Ishikawa (cell line): Measurements from ENCODE around the gene RPL14.

Experiments used
- CEBPB ChIP-seq: IDR thresholded peaks from 2 replicates; pipeline ENCODE4 v1.6.1; 2012
- EGR1 ChIP-seq: IDR thresholded peaks from 2 replicates; pipeline ENCODE4 v1.6.1; 2012
- EP300 ChIP-seq: IDR thresholded peaks from 2 replicates; pipeline ENCODE4 v1.6.1; 2012; ENCODE audit warnings: borderline replicate concordance
- FOXM1 ChIP-seq: IDR thresholded peaks from 2 replicates; pipeline ENCODE4 v1.6.1; 2012; ENCODE audit warnings: low read depth, borderline replicate concordance
- NFIC ChIP-seq: IDR thresholded peaks from 2 replicates; pipeline ENCODE4 v1.6.1; 2012
- RAD21 ChIP-seq: IDR thresholded peaks from 2 replicates; pipeline ENCODE4 v1.6.1; 2012; ENCODE audit warnings: low read depth
- REST ChIP-seq: IDR thresholded peaks from 2 replicates; pipeline ENCODE4 v1.6.1; 2012; ENCODE audit warnings: low read depth, mild to moderate bottlenecking
- TAF1 ChIP-seq: IDR thresholded peaks from 2 replicates; pipeline ENCODE4 v1.6.1; 2012; ENCODE audit warnings: low read depth, mild to moderate bottlenecking
- TCF12 ChIP-seq: IDR thresholded peaks from 2 replicates; pipeline ENCODE4 v1.6.1; 2012; ENCODE audit warnings: low read depth
- TEAD4 ChIP-seq: IDR thresholded peaks from 2 replicates; pipeline ENCODE4 v1.6.1; 2012
- USF1 ChIP-seq: IDR thresholded peaks from 2 replicates; pipeline ENCODE4 v1.6.1; 2012
- YY1 ChIP-seq: IDR thresholded peaks from 2 replicates; pipeline ENCODE4 v1.6.1; 2012; ENCODE audit warnings: low read depth
- TF ChIP-seq, protein P1 (sequence below): IDR thresholded peaks from 2 replicates; pipeline ENCODE4 v1.6.1; 2012

DNA sequence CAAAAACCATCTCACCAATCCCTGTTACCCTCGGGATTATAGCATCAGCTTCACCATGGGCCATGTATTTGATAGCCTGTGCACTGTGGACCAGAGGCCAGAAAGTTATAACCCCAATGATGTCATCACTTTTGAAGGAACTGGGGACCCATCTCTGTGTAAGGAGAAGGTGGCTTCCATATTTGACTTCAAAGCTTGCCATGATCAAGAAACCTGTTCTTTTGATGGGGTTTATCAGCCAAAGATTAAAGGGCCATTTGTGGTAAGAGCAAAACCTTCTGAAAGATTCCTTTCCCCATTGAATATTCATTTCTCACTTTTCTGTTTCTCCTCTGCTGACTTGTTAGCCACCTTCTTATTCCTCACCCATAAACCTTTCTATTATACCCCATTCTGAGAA, 34.3 kb upstream of the RPL14 start:
- TF ChIP-seq RAD21 (no peak), CEBPB (no peak), FOXM1 (no peak), NFIC (no peak), USF1 (no peak), EGR1 (no peak), REST (no peak), TCF12 (no peak), YY1 (no peak), TEAD4 (no peak), EP300 (no peak), TAF1 (no peak)
- TF ChIP-seq, protein P1, sequence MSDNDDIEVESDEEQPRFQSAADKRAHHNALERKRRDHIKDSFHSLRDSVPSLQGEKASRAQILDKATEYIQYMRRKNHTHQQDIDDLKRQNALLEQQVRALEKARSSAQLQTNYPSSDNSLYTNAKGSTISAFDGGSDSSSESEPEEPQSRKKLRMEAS, result no peak
